GM12864 (cell line): ENCODE measurements around the gene SPAG8.

Experiments
- DNase-seq: peaks from one replicate; pipeline ENCODE4 v3.0.0-alpha.2; 2011; ENCODE audit warnings: low read depth
- H3K4me3 ChIP-seq: 2 replicates; pipeline ENCODE4 v1.5.1; 2011; ENCODE audit warnings: mild to moderate bottlenecking, low read depth, low read length, control low read depth
- CTCF ChIP-seq: IDR thresholded peaks from 2 replicates; pipeline ENCODE4 v1.5.1; 2011; ENCODE audit warnings: low read depth, mild to moderate bottlenecking, moderate library complexity, low read length, control low read depth, inconsistent platforms; ENCODE audit errors: missing control alignments

SPAG8 gene

GRCh38 chr9:35798658-35799374, 13.2 kb downstream of the SPAG8 start:
- no peak for TF ChIP-seq CTCF
- no peak overlapping the region for H3K4me3 ChIP-seq
- DNase-seq = no peak

DNA sequence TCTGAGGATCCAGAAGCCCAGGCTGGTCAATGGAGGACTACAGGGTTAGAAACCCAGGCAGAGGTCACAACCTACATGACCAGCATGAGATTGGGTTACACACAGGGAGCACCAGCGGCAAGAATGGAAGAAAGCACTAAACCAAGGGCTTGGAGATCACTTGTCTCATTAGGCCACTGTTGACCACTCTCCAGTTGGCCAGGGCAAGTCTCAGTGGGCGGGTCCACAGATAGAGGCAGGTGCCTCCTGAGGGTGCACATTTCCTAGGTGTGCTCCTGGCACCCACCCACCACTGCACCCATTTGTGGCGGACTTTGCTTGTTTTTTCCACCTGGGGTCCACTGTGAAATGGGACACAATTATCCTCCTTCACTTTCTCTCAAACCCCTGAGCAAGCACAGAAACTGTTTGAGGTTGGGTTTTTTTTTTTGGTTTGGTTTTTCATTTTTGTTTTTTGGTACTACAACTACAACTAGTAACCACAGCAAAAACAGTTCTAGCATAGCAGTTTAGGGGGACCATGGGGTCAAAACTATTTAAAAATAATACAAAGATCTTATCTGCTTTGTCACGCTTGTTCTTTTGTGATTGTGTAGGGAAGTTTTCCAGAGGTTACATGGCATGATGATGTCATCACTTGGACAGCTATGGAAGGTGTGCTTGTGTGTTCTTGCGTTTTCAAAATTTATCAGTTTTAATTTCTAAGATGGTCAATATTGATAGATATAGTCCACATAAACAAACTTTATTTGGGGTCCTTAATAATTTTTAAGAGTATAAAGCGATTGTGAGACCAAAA, 14.6 kb downstream of the SPAG8 start:
- H3K4me3 ChIP-seq = no peak overlapping the region
- DNase-seq = no peak
- TF ChIP-seq CTCF = no peak

DNA sequence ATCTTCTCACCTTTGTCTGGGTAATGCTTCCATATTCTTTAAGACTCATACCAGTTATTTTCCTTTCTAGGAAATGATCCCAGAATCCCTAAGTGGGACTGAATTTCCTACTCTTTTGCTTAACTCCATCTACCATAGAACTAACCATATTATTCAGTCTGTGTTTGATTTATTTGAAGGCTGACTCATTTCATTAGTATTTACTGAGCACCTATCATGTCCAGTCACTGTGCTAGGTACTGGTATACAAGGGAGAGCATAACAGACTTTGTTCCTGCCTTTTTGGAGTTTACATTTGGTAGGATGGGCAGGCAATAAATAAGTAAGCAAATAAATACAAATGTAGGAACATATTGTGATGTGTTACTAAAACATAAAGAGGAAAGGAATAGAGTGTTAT, 16.4 kb downstream of the SPAG8 start:
- no peak for TF ChIP-seq CTCF
- no peak for DNase-seq
- no peak overlapping the region for H3K4me3 ChIP-seq

DNA sequence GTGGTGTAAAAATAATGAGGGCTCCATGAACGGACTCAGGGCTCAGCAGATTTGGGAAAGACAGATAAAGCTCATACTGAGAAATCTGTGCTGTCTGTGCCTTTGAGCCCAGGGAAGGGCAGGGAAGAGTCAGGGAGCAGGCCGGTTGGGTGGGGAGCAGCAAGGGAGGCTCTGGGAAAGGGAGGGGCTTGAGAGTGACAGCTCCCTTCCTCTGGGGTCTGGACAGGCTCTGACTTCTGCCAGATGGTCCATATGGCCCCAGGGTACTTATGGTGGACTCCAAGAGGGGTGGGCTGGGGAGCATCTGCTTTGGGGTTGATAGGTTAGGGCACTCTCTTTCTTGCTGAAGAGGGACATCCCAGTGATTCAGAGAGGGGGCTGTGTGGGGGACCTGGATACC, 18.6 kb downstream of the SPAG8 start:
- no peak for TF ChIP-seq CTCF
- H3K4me3 ChIP-seq = no peak overlapping the region
- DNase-seq = no peak

GRCh38 chr9:35792826-35793225, 19.2 kb downstream of the SPAG8 start:
- DNase-seq = no peak
- no peak overlapping the region for H3K4me3 ChIP-seq
- TF ChIP-seq CTCF = no peak

- TF ChIP-seq CTCF = no peak
- H3K4me3 ChIP-seq = no peak overlapping the region
- DNase-seq = no peak
Observed at GRCh38 chr9:35792024-35792813, 19.8 kb downstream of the SPAG8 start.
